AG10803 (cell line): ENCODE measurements around the gene PCSK6.
"Not testable (repeated sequence)": the region's sequence is repeated elsewhere in the genome, so short reads cannot be mapped to it uniquely, and the experiment has no call there.

Source experiments
- DNase-seq: peaks from one replicate; pipeline ENCODE4 v3.0.0; 2010; ENCODE audit warnings: low read depth
- H3K4me3 ChIP-seq: 2 replicates; pipeline ENCODE4 v1.5.1; 2011; ENCODE audit warnings: mild to moderate bottlenecking, low read length, control low read depth
- TF ChIP-seq, protein P1 (sequence below): conservative IDR thresholded peaks from 2 replicates; pipeline ENCODE4 v1.5.1; 2011; ENCODE audit warnings: mild to moderate bottlenecking, low read length, control low read depth, inconsistent platforms

The PCSK6 gene

DNA sequence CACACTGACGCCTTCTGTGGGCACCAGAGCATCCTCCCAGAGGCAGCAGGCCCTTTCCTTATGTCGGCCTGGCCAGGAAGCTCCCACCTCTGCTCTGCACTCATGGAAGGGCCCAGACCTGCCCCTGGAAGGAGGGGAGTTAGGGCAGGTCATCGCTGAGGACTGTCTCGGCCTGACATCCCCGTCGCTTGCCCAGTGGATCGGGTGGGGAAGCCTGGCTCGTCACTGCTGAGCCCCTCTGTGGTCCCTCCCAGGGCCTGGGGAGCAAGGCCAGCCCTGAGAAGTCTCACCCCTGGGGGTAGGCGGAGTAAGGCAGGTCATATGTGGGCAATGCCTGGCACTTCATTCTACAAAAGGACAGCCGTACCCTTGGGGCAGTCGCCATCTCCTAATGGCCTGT is 131.6 kb downstream of the PCSK6 start:
- no peak for DNase-seq
- TF ChIP-seq, protein P1, sequence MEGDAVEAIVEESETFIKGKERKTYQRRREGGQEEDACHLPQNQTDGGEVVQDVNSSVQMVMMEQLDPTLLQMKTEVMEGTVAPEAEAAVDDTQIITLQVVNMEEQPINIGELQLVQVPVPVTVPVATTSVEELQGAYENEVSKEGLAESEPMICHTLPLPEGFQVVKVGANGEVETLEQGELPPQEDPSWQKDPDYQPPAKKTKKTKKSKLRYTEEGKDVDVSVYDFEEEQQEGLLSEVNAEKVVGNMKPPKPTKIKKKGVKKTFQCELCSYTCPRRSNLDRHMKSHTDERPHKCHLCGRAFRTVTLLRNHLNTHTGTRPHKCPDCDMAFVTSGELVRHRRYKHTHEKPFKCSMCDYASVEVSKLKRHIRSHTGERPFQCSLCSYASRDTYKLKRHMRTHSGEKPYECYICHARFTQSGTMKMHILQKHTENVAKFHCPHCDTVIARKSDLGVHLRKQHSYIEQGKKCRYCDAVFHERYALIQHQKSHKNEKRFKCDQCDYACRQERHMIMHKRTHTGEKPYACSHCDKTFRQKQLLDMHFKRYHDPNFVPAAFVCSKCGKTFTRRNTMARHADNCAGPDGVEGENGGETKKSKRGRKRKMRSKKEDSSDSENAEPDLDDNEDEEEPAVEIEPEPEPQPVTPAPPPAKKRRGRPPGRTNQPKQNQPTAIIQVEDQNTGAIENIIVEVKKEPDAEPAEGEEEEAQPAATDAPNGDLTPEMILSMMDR, result no peak
- H3K4me3 ChIP-seq, result no peak overlapping the region

DNA sequence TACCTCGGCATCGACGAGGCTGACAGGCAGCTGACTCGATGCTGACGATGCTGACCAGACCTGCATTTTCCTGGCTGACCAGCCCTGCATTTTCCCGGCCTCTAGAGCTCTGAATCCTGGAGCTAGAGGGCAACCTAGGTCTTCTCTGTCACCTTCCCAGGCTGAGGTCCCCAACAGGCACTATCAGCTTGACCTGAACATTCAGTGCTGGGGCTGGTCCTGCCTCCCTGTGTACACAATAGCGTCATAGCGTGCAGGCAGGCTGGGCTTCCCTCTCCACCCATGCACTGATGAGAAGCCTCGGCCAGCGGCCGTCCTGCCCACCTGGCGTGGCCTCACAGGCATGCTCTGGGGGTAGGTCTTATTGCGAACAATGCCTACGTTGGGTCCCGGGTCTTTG is 132.2 kb downstream of the PCSK6 start:
- TF ChIP-seq, protein P1, result no peak
- no peak for DNase-seq
- no peak overlapping the region for H3K4me3 ChIP-seq

GRCh38 chr15:101356512-101357172 is 132.9 kb downstream of the PCSK6 start:
- not testable (repeated sequence) for DNase-seq, H3K4me3 ChIP-seq

DNA sequence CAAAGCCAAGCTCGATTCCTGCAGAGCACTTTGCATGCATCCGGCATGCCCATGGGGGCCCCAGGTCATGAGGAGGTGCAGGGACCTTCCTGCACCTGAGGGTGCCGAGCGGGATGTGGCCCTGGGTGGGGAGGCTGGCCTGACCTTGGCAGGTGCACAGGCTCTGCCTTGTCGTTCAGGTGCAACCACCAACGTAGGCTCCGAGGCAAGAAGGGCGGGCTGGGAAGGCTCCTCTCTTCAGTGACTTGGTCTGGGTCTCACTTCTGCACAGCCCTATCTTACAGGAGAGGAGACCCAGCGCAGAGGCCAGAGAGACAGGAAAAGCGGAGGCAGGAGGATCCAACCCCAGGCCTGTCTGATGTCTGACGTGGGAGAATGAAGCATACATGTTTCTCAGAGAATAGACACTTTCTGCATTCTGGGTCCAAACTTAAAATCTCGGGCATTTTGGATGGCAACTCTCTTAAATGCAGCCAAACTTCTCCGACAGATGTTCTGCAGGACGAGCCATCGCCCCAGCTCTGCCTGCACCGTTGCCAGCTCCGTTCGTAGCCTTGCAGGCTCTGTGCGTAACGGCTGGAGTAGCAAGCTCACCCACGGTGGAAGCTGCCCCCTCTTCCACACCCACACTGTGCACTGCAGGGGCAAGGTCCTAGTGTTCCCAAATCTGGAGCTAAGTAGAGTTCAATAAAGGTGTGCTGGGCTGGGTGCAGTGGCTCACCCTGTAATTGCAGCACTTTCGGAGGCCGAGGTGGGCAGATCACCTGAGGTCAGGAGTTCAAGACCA is 133.6 kb downstream of the PCSK6 start:
- no peak for DNase-seq
- no peak overlapping the region for H3K4me3 ChIP-seq
- TF ChIP-seq, protein P1, result no peak

- no peak for DNase-seq
- TF ChIP-seq, protein P1, result no peak
- no peak overlapping the region for H3K4me3 ChIP-seq
Observed at GRCh38 chr15:101354891-101355623, 134.4 kb downstream of the PCSK6 start.

- no peak overlapping the region for H3K4me3 ChIP-seq
- DNase-seq, result no peak
- TF ChIP-seq, protein P1, result no peak
Observed at GRCh38 chr15:101353240-101353639, 136.3 kb downstream of the PCSK6 start.

- no peak for DNase-seq
- TF ChIP-seq, protein P1, result no peak
- H3K4me3 ChIP-seq, result no peak overlapping the region
Observed at GRCh38 chr15:101351736-101352135, 137.8 kb downstream of the PCSK6 start.
